CD4-positive, alpha-beta T cell treated with Interleukin-15 for 4 hours (primary cell): ENCODE data around the gene CDC14B.
"Not testable (repeated sequence)": the region's sequence is repeated elsewhere in the genome, so short reads cannot be mapped to it uniquely, and the experiment has no call there.

Experiments
- DNase-seq: peaks from one replicate; pipeline ENCODE4 v3.0.0-alpha.2; 2020; ENCODE audit warnings: low spot score

Gene CDC14B

DNA sequence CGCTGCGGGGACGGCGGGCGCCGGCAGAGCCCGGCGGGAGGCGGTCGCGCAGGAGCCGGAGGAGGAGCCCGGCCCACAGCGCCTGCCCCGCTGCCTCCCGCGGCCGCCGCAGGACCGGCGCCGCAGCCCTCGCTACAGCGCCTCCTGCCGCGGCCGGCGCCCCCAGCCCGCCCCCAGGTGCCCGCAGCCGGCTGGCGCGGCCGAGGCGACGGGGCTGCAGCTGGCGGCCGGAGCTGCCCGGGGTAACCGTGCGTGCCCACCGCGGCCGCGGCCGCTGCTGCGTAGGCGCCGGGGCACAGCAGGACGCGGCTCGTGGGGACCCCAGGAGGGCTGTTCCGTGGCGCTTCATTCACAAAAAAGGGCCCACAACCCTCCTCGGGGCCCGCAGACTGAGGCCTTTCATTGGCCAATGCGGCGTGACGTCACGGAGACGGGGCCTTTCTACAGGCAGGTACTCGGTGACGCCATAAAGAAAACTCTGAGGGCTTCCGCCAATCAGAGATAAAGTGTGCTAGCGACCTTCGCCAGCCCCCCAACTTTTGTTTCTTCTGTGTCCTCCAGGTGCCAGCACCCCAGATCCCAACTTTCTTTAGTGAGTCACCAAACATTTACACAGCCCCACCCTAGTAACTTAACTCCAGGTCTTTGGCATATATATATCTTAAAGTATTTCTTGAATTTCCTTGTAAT, at the start of gene CDC14B:
Gene CDC14B, minus strand, starts transcription at position 353 of the 690 bp plus-strand sequence. CDS start 465 bp downstream, outside the sequence.
- DNase-seq, result peak; percentile 66

DNA sequence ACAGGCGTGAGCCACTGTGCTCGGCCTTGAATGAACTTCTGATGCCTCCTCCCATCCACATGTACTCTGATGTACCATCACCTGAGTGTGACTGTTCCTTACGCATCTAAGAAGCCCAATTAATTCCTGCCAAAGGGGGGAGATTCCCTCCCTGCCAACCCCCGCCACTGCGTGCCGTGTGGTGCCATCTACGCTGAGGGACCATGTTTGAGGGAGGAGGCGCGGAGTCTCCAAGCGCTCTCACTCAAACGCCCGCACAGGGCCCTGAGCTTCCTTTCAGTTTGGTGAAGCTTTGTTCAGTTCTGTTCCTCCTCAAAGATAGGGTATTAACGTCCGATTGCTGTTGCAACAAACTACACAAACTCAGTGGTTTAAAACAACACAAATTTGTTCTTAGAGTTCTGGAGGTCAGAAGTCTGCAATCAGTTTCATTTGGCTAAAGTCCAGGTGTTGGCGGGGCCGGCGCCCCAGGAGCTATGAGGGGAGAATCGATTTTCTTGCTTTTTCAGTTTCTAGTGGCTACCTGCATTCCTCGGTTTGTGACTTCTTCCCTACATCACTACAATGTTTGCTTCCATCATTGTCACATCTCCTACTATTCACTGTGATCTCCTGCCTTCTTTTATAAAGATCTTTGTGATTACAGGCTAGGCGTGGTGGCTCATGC, 49.4 kb upstream of the CDC14B start:
- DNase-seq, result no peak

- DNase-seq, result no peak
These were observed 47.7 kb upstream of the CDC14B start for GRCh38 chr9:96667363-96667728.

DNA sequence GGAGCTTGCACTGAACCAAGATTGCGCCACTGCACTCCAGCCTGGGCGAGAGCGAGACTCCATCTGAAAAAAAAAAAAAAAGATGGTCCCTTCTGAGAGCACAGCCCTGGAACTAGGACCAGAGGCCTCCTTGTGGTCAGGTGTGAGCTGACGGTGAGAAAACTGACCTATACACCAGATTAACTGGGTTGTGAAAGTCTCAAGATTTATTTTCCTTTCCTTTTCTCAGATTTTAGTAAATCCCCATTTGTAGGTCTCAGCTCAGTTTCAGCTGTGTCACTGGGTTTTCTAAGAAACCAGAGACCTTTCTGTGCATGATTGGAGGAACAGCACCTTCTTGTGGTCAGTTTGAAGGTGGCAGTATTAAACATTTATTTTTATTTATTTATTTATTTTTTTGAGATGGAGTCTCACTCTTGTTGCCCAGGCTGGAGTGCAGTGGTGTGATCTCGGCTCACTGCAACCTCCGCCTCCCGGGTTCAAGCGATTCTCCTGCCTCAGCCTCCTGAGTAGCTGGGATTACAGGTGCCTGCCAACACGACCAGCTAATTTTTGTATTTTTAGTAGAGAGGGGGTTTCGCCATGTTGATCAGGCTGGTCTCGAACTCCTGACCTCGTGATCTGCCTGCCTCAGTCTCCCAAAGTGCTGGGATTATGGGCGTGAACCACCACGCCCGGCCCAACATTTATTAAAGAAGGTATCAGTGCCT, 47.2 kb upstream of the CDC14B start:
- peak; percentile 59 for DNase-seq

DNA sequence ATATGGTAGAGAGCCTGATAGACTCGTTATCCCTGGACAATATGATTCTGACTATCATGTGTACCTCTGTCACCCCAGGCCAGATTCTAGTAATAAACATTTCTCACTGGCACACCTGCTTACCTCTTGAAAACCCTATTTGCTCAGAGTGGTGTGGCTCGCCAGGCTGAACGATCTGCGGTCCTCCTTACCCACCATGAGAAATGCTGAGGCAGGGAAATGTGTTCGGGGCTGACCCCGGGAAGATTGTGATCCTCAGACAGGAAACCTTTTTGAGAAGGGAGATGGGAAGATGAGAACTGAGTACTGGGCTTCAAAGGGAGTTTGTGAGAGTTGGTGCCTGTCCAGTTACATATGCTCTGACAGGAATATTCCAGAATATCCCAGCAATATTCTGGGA, 46.1 kb upstream of the CDC14B start:
- no peak for DNase-seq

GRCh38 chr9:96663506-96664120, 44.0 kb upstream of the CDC14B start:
- no peak for DNase-seq

DNA sequence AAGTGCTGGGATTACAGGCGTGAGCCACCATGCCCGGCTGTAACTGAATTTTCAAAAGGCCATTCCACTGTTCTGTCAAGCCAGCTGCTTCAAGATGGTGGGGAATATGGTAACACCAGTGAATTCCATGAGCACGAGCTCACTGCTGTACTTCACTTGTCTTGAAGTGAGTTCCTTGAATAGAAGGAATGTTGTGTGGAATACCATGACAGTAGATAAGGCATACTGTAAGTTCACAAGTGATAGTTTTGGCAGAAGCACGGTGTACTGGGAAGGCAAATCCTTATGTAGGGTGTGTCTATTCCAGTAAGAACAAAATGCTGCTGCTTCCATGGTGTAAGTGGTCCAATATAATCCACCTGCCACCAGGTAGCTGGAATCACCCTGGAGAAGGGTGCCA, 42.1 kb upstream of the CDC14B start:
- DNase-seq, result no peak

- no peak for DNase-seq
These were observed 41.1 kb upstream of the CDC14B start for GRCh38 chr9:96660692-96661248.

GRCh38 chr9:96655198-96655851, 35.7 kb upstream of the CDC14B start, which contains the start of gene PRXL2C:
Gene PRXL2C (minus strand): TSS chr9:96655317. CDS start chr9:96655281, 36 bp downstream.
- DNase-seq, result peak; percentile 84

GRCh38 chr9:96654450-96655197, 35.0 kb upstream of the CDC14B start:
- peak; percentile 86 for DNase-seq

GRCh38 chr9:96651626-96652025, 32.0 kb upstream of the CDC14B start:
- DNase-seq, result peak; percentile 6

DNA sequence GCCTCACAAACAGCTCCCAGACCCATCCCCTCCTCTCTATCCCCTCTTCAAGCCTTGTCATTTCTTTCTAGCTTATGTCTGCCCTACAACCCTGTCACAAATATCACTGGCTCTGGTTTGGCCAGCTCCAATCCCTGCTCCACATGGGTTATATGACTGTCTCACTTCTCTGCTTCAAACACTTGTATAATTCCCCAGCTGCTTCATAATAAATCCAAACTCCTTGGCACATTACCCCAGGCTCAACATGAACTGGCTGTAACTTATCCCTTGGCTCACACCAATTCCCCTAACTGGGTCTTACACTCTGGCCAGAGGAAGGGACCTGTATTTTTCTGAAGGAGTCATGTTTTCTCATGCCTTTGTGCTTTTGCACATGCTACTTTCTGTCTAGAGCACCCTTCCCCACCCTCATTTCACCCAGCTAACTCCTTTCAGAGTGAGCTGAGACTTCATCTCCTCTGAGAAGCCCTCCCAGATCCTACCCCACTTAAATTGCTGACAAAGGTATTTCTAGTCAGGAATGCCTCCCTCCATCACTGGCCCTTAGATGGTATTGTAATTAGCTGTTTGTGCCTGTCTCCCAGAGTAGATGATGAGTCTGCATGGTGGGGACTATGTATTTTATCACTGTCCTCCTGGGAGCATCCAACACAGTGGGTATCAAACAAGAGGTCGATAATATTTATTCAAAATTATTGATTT, 30.1 kb upstream of the CDC14B start:
- DNase-seq, result no peak

- no peak for DNase-seq
These were observed 26.7 kb upstream of the CDC14B start for GRCh38 chr9:96646081-96646991.

- DNase-seq, result no peak
These were observed 24.5 kb upstream of the CDC14B start for GRCh38 chr9:96644137-96644536.

GRCh38 chr9:96641514-96641913, 21.9 kb upstream of the CDC14B start:
- DNase-seq, result no peak

- no peak for DNase-seq
These were observed 19.1 kb upstream of the CDC14B start for GRCh38 chr9:96638606-96639364.

- no peak for DNase-seq
These were observed 16.7 kb upstream of the CDC14B start for GRCh38 chr9:96636368-96636767.

DNA sequence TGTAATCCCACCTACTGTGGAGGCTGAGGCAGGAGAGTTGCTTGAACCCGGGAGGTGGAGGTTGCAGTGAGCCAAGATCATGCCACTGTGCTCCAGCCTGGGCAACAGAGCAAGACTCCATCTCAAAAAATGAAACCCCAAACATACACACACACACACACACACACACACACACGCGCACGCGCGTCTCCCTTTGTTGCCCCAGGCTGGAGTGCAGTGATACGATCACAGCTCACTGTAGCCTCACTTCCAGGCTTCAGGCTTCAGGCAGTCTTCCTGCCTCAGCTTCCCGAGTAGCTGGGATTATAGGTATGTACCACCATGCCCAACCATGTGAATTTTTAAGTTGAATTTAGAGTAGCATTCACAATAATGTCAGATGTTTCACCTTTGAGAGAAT, 13.9 kb upstream of the CDC14B start:
- not testable (repeated sequence) for DNase-seq

GRCh38 chr9:96626912-96627311, 7.3 kb upstream of the CDC14B start:
- DNase-seq, result no peak
